ENCODE results near the gene TM9SF3.

DNA sequence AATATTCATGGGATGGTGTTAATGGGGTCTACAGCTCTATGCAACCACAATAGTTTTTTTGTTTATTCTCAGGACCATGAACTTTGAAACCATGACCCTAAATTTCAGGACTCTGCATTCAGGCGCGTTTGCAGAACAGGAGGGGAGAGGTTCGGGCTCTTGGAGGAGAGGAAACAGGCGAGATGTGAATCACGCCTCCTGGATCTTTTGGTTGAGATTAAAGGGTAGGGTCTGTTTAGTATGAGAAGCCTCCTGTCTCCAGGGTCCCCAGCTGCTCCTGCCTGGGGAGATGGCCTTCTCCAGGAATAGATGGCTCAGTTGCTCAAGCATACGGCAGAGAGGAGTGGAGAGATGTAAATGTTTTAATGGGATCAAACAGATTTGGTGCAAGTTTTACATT lies 91.3 kb downstream of the TM9SF3 start:
- TF ChIP-seq EP300 (IDR thresholded peaks at IDR 0.05): no peak
- TF ChIP-seq, protein P1, sequence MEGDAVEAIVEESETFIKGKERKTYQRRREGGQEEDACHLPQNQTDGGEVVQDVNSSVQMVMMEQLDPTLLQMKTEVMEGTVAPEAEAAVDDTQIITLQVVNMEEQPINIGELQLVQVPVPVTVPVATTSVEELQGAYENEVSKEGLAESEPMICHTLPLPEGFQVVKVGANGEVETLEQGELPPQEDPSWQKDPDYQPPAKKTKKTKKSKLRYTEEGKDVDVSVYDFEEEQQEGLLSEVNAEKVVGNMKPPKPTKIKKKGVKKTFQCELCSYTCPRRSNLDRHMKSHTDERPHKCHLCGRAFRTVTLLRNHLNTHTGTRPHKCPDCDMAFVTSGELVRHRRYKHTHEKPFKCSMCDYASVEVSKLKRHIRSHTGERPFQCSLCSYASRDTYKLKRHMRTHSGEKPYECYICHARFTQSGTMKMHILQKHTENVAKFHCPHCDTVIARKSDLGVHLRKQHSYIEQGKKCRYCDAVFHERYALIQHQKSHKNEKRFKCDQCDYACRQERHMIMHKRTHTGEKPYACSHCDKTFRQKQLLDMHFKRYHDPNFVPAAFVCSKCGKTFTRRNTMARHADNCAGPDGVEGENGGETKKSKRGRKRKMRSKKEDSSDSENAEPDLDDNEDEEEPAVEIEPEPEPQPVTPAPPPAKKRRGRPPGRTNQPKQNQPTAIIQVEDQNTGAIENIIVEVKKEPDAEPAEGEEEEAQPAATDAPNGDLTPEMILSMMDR (IDR thresholded peaks at IDR 0.05): no peak
